IMR-90 (cell line): ENCODE measurements around the gene MYL6. TPM values are rescaled to one million over a fixed set of nuclear protein-coding genes. Genes with fewer than 3 reads are reported as not detected.

Experiments
- ATAC-seq: fragments of 200-7000 bp; cut with Tn5 transposase; 2 replicates; pipeline ENCODE4 v1.9.1; 2020; ENCODE audit warnings: low read depth, mild to moderate bottlenecking, moderate library complexity
- BruUV-seq: library from RNA; stranded (reverse); fragments of 400-500 nt; replicated peaks from 2 replicates; lab custom pipeline; 2021; lab: Mats Ljungman, UMichigan
- CTCF ChIA-PET: fragments of 300-600 bp; formaldehyde crosslinking; extraction: SDS; loops from one replicate; lab custom pipeline; 2021; ENCODE audit warnings: antibody characterized with exemption; lab: Yijun Ruan, JAX
- POLR2A ChIA-PET: fragments of 300-600 bp; sonication (Branson Sonifier 250); formaldehyde crosslinking; loops from one replicate; lab custom pipeline; 2022; ENCODE audit warnings: antibody characterized with exemption; ENCODE audit not compliant: unreplicated experiment; lab: Charles Lee
- DNase-seq: peaks from one replicate; pipeline ENCODE4 v3.0.0; 2013
- H2AFZ ChIP-seq: replicated peaks from 2 replicates; pipeline ENCODE3; 2013; ENCODE audit warnings: low read length, mild to moderate bottlenecking; ENCODE audit not compliant: poor library complexity
- H2AK5ac ChIP-seq: 2 replicates; pipeline ENCODE4 v1.6.1; 2013; ENCODE audit warnings: low read depth, low read length, inconsistent platforms
- H2AK9ac ChIP-seq: replicated peaks from 2 replicates; pipeline ENCODE3; 2013; ENCODE audit warnings: mild to moderate bottlenecking, low read depth, low read length, moderate library complexity; ENCODE audit not compliant: poor library complexity
- H2BK120ac ChIP-seq: 2 replicates; pipeline ENCODE4 v1.6.1; 2013; ENCODE audit warnings: low read depth, low read length, inconsistent platforms
- H2BK15ac ChIP-seq: 3 replicates; pipeline ENCODE4 v1.6.1; 2013; ENCODE audit warnings: low read depth, low read length, inconsistent platforms
- H2BK20ac ChIP-seq: 2 replicates; pipeline ENCODE4 v1.6.1; 2013; ENCODE audit warnings: low read depth, mild to moderate bottlenecking, inconsistent platforms, low read length, moderate library complexity
- H2BK5ac ChIP-seq: 2 replicates; pipeline ENCODE4 v1.6.1; 2013; ENCODE audit warnings: mild to moderate bottlenecking, low read depth, low read length, inconsistent platforms; ENCODE audit not compliant: poor library complexity, severe bottlenecking
- H3K14ac ChIP-seq: replicated peaks from 2 replicates; pipeline ENCODE4 v1.6.1; 2013; ENCODE audit warnings: low read depth, low read length, inconsistent platforms
- H3K18ac ChIP-seq: 2 replicates; pipeline ENCODE4 v1.6.1; 2013; ENCODE audit warnings: low read depth, low read length, control low read depth
- H3K23ac ChIP-seq: 2 replicates; pipeline ENCODE4 v1.6.1; 2013; ENCODE audit warnings: low read depth, low read length, inconsistent platforms
- H3K27ac ChIP-seq: 2 replicates; pipeline ENCODE4 v1.5.1; 2013; ENCODE audit warnings: mild to moderate bottlenecking, control low read depth, low read length; ENCODE audit not compliant: insufficient read depth
- H3K27me3 ChIP-seq: 2 replicates; pipeline ENCODE4 v1.6.1; 2013; ENCODE audit warnings: low read length; ENCODE audit not compliant: control insufficient read depth, insufficient read depth
- H3K36me3 ChIP-seq: 2 replicates; pipeline ENCODE4 v1.6.1; 2013; ENCODE audit warnings: low read length, mixed read lengths; ENCODE audit not compliant: control insufficient read depth, insufficient read depth
- H3K4ac ChIP-seq: 2 replicates; pipeline ENCODE4 v1.6.1; 2013; ENCODE audit warnings: low read depth, low read length, inconsistent platforms
- H3K4me1 ChIP-seq: 2 replicates; pipeline ENCODE4 v1.6.1; 2013; ENCODE audit warnings: low read length, mixed read lengths; ENCODE audit not compliant: control insufficient read depth, insufficient read depth
- H3K4me2 ChIP-seq: 2 replicates; pipeline ENCODE4 v1.6.1; 2013; ENCODE audit warnings: low read depth, mild to moderate bottlenecking, control low read depth, low read length, moderate library complexity
- H3K4me3 ChIP-seq: 2 replicates; pipeline ENCODE4 v1.5.1; 2013; ENCODE audit warnings: low read depth, mild to moderate bottlenecking, control low read depth, low read length, moderate library complexity; ENCODE audit not compliant: insufficient read depth
- H3K56ac ChIP-seq: 2 replicates; pipeline ENCODE4 v1.6.1; 2013; ENCODE audit warnings: low read length, inconsistent platforms; ENCODE audit not compliant: insufficient read depth; ENCODE audit errors: extremely low read depth
- H3K79me1 ChIP-seq, 2 experiments: 2 replicates each; pipeline ENCODE4 v1.6.1; 2013; ENCODE audit warnings: low read length in 2 of 2, inconsistent platforms in 1 of 2, low read depth in 1 of 2
- H3K9ac ChIP-seq: 2 replicates; pipeline ENCODE4 v1.6.1; 2013; ENCODE audit warnings: low read depth, low read length, control low read depth
- H3K9me1 ChIP-seq: 2 replicates; pipeline ENCODE4 v1.6.1; 2013; ENCODE audit warnings: low read length, inconsistent platforms; ENCODE audit not compliant: insufficient read depth
- H3K9me3 ChIP-seq: 2 replicates; pipeline ENCODE4 v1.6.1; 2013; ENCODE audit warnings: low read length; ENCODE audit not compliant: control insufficient read depth, insufficient read depth
- H4K20me1 ChIP-seq: 2 replicates; pipeline ENCODE4 v1.6.1; 2013; ENCODE audit warnings: low read length, inconsistent platforms; ENCODE audit not compliant: insufficient read depth
- H4K5ac ChIP-seq: 2 replicates; pipeline ENCODE4 v1.6.1; 2013; ENCODE audit warnings: mild to moderate bottlenecking, low read depth, low read length, control low read depth
- H4K8ac ChIP-seq, 2 experiments: 2 replicates each; pipeline ENCODE4 v1.6.1; 2013; ENCODE audit warnings: low read depth in 2 of 2, low read length in 2 of 2, control low read depth in 1 of 2, inconsistent platforms in 1 of 2
- H4K91ac ChIP-seq: 2 replicates; pipeline ENCODE4 v1.6.1; 2013; ENCODE audit warnings: low read depth, low read length, inconsistent platforms; ENCODE audit not compliant: insufficient read depth
- CEBPB ChIP-seq: IDR thresholded peaks from 2 replicates; pipeline ENCODE4 v1.6.1; 2012; ENCODE audit warnings: low read depth, low read length, improper control_type of control experiment
- CHD1 ChIP-seq: IDR thresholded peaks from 2 replicates; pipeline ENCODE4 v1.6.1; 2012; ENCODE audit warnings: low read depth, low read length, improper control_type of control experiment
- FOS ChIP-seq: fragments of 150-350 bp; IDR thresholded peaks from 2 replicates; pipeline ENCODE4 v1.6.1; 2016; ENCODE audit warnings: low read depth, low read length
- MXI1 ChIP-seq: IDR thresholded peaks from 2 replicates; pipeline ENCODE4 v1.6.1; 2012; ENCODE audit warnings: low read depth, mild to moderate bottlenecking, low read length, moderate library complexity, borderline replicate concordance
- NFE2L2 ChIP-seq: fragments of 150-350 bp; IDR thresholded peaks from 2 replicates; pipeline ENCODE4 v1.6.1; 2016; ENCODE audit warnings: low read depth, mild to moderate bottlenecking, low read length
- POLR2A ChIP-seq: IDR thresholded peaks from 2 replicates; pipeline ENCODE4 v1.6.1; 2012; ENCODE audit warnings: mild to moderate bottlenecking, low read depth, low read length
- RAD21 ChIP-seq: IDR thresholded peaks from 2 replicates; pipeline ENCODE4 v1.6.1; 2012; ENCODE audit warnings: low read length, improper control_type of control experiment
- RCOR1 ChIP-seq: IDR thresholded peaks from 2 replicates; pipeline ENCODE4 v1.6.1; 2012; ENCODE audit warnings: mild to moderate bottlenecking, low read length, improper control_type of control experiment; ENCODE audit not compliant: insufficient replicate concordance
- SMC3 ChIP-seq: fragments of 150-350 bp; IDR thresholded peaks from 2 replicates; pipeline ENCODE4 v1.6.1; 2016; ENCODE audit warnings: low read depth, mild to moderate bottlenecking, antibody characterized with exemption, low read length, moderate library complexity
- USF2 ChIP-seq: fragments of 150-350 bp; IDR thresholded peaks from 2 replicates; pipeline ENCODE4 v1.6.1; 2017; ENCODE audit warnings: mild to moderate bottlenecking, antibody characterized with exemption, low read length, low read depth
- WGBS, 2 experiments: methylation state at CpG; one replicate each; pipeline versions ENCODE4 v1.1.5 to v1.1.7; 2013; ENCODE audit warnings: missing lambda C conversion rate in 2 of 2; ENCODE audit not compliant: insufficient read length in 1 of 2; ENCODE audit errors: extremely low coverage in 2 of 2; 5-methylcytosine and 5-hydroxymethylcytosine counted together
- dilution Hi-C: fragments of 300-500 bp; cut with HindIII; formaldehyde crosslinking; loops from one replicate; pipeline ENCODE4 v1.14.3; 2018; ENCODE audit warnings: low sequenced_read_pairs; ENCODE audit not compliant: unreplicated experiment
- in situ Hi-C: fragments of 300-500 bp; cut with MboI; formaldehyde crosslinking; loops from 3 replicates; pipeline ENCODE4 v1.14.3; 2019; ENCODE audit warnings: low sequenced_read_pairs, inconsistent platforms, mixed read lengths
- intact Hi-C: fragments of 100-400 bp; cut with micrococcal nuclease; formaldehyde crosslinking; loops from 2 replicates; pipeline ENCODE4 v1.10.0; 2022
- polyA plus RNA-seq, 3 experiments: library from polyadenylated mRNA; depleted of rRNA; stranded (reverse); fragments of >200 nt; gene quantifications; 2 replicates each; pipeline ENCODE4 v1.2.3, GENCODE V29; 2012; ENCODE audit warnings: low replicate concordance in 1 of 3
- total RNA-seq: library from RNA; depleted of rRNA; stranded (reverse); fragments of >200 nt; gene quantifications from 2 replicates; pipeline ENCODE4 v1.2.3, GENCODE V29; 2012

The MYL6 gene
- total and polyA plus RNA-seq, 2 of the 4 experiments (the other 2 are of a cell fraction), result 4,816 to 6,979 TPM

GRCh38 chr12:56158926-56159461 lies 835 bp downstream of the MYL6 start:
- Histone ChIP-seq H2AK9ac (peak overlapping the region; percentile 99), H4K8ac (peak overlapping the region; percentile 79 to 94), H2BK120ac (peak overlapping the region; percentile 54), H3K27me3 (no peaks in the 10 kb centered on the region), H3K23ac (peak overlapping the region; percentile 99), H3K4me3 (peak overlapping the region; percentile 73), H3K27ac (peak overlapping the region; percentile 90), H4K5ac (peak overlapping the region; percentile 85), H3K4me2 (peak overlapping the region; percentile 98), H3K79me1 (peaks cover 14 to 65% of the 10 kb centered on the region in 2 experiments), H3K36me3 (peaks cover 52% of the 10 kb centered on the region), H3K14ac (peak overlapping the region; percentile 98), H2AK5ac (peak overlapping the region; percentile 95), H2BK20ac (no peak overlapping the region), H2BK5ac (peak overlapping the region; percentile 91), H3K4me1 (peaks cover 15% of the 10 kb centered on the region), H3K9me3 (no peaks in the 10 kb centered on the region), H3K9ac (peak overlapping the region; percentile 100), H4K20me1 (peaks cover 57% of the 10 kb centered on the region), H3K18ac (peak overlapping the region; percentile 81), H3K4ac (peak overlapping the region; percentile 97), H2AFZ (no peak overlapping the region), H4K91ac (peak overlapping the region; percentile 95), H2BK15ac (peak overlapping the region; percentile 1; the same call in 1 of the 3 replicates), H3K56ac (peak overlapping the region; percentile 99), H3K9me1 (peaks cover 3% of the 10 kb centered on the region; the same call in 1 of the 2 replicates)
- ChIA-PET CTCF (no interaction called here), POLR2A (interaction anchor here (1.6 kb wide), 1 partner anchor 31 kb away, joined by 8 read pairs; the partner anchor contains the start of gene ESYT1)
- DNase-seq (peak; percentile 58), ATAC-seq (peak; percentile 47)
- no TSS peak for BruUV-seq
- intact Hi-C loops, result loop anchor here (2.0 kb wide), 3 partner anchors 32 to 62 kb away; partner anchors contain the start of genes RNF41 and ZC3H10
- dilution Hi-C loops, result no loop called here
- WGBS, 2 experiments, result 0% methylated on average over 3 of the region's 6 CpGs; no CpG with 5 or more reads in 1 of the 2 experiments
- in situ Hi-C loops, result no loop called here
- TF ChIP-seq RCOR1 (no peak), NFE2L2 (no peak), POLR2A (no peak), CHD1 (no peak), MXI1 (no peak), RAD21 (no peak), FOS (no peak), SMC3 (no peak), CEBPB (no peak), USF2 (no peak)
